Measurements from ENCODE around the gene VAT1.

DNA sequence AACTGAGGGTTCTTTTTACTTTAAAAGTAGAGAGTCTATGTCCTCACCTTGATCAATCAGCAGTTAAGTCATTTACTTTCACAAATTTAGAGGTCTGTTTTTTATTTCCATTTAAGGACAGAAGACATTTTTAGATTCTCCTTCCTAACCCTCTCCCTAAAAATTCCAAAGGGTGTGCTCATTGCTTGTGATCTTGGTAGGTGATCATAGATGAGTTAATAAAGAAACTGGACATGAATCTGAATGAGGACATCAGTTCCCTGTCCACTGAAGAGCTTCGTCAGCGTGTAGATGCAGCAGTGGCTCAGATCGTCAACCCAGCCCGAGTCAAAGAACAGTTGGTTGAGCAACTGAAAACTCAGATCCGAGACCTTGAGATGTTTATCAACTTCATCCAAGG lies 33.0 kb downstream of the VAT1 start:
- TF ChIP-seq, protein P1, sequence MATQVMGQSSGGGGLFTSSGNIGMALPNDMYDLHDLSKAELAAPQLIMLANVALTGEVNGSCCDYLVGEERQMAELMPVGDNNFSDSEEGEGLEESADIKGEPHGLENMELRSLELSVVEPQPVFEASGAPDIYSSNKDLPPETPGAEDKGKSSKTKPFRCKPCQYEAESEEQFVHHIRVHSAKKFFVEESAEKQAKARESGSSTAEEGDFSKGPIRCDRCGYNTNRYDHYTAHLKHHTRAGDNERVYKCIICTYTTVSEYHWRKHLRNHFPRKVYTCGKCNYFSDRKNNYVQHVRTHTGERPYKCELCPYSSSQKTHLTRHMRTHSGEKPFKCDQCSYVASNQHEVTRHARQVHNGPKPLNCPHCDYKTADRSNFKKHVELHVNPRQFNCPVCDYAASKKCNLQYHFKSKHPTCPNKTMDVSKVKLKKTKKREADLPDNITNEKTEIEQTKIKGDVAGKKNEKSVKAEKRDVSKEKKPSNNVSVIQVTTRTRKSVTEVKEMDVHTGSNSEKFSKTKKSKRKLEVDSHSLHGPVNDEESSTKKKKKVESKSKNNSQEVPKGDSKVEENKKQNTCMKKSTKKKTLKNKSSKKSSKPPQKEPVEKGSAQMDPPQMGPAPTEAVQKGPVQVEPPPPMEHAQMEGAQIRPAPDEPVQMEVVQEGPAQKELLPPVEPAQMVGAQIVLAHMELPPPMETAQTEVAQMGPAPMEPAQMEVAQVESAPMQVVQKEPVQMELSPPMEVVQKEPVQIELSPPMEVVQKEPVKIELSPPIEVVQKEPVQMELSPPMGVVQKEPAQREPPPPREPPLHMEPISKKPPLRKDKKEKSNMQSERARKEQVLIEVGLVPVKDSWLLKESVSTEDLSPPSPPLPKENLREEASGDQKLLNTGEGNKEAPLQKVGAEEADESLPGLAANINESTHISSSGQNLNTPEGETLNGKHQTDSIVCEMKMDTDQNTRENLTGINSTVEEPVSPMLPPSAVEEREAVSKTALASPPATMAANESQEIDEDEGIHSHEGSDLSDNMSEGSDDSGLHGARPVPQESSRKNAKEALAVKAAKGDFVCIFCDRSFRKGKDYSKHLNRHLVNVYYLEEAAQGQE (IDR thresholded peaks at IDR 0.05; ENCODE audit: low read depth), result no peak
- TF ChIP-seq EGR1 (IDR thresholded peaks at IDR 0.05), result no peak
